HL-60 (cell line): ENCODE data around the gene WDR91.

ENCODE experiments used
- POLR2AphosphoS5 ChIP-seq: IDR thresholded peaks from 2 replicates; pipeline ENCODE4 v1.6.1; 2012; ENCODE audit warnings: low read depth
- SPI1 ChIP-seq: IDR thresholded peaks from 2 replicates; pipeline ENCODE4 v1.6.1; 2012; ENCODE audit warnings: low read depth, mild to moderate bottlenecking, borderline replicate concordance
- TF ChIP-seq, protein P1 (sequence below): IDR thresholded peaks from one replicate; pipeline ENCODE4 v1.5.1; 2011; ENCODE audit warnings: low read length, control low read depth, inconsistent platforms; ENCODE audit not compliant: insufficient read depth

DNA sequence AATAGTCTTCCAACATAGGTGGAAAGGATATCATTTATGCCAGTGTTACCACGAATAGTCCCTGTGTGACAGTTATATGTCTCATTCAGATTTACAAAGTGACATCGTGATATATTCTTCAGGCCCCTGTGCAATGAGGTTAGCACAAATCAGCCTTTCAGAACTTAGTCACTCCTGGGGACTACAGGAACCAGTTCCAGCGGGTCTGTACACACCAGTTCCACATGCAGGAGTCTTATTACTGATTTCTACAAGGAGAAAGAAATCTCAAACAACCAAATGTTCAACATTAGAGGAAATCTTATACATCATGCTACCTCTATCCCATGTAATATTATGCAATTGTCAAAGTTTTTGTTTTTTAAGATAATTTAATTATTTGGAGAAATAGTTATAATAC is 4.4 kb upstream of the WDR91 start:
- TF ChIP-seq, protein P1, sequence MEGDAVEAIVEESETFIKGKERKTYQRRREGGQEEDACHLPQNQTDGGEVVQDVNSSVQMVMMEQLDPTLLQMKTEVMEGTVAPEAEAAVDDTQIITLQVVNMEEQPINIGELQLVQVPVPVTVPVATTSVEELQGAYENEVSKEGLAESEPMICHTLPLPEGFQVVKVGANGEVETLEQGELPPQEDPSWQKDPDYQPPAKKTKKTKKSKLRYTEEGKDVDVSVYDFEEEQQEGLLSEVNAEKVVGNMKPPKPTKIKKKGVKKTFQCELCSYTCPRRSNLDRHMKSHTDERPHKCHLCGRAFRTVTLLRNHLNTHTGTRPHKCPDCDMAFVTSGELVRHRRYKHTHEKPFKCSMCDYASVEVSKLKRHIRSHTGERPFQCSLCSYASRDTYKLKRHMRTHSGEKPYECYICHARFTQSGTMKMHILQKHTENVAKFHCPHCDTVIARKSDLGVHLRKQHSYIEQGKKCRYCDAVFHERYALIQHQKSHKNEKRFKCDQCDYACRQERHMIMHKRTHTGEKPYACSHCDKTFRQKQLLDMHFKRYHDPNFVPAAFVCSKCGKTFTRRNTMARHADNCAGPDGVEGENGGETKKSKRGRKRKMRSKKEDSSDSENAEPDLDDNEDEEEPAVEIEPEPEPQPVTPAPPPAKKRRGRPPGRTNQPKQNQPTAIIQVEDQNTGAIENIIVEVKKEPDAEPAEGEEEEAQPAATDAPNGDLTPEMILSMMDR, result no peak
- no peak for TF ChIP-seq POLR2AphosphoS5
- TF ChIP-seq SPI1, result no peak
